A549 (cell line): ENCODE data around the gene ABCC2. TPM values are rescaled to one million over a fixed set of nuclear protein-coding genes. Genes with fewer than 3 reads are reported as not detected.
A peak's percentile ranks its signal among the peaks of the same experiment; 100 is the strongest.

Experiments used
- ATAC-seq, 2 experiments: fragments of 200-7000 bp in 1 of 2; fragments of >200 bp in 1 of 2; cut with Nextera tagmentation in 1 of 2; cut with Tn5 transposase in 1 of 2; 3 replicates each; pipeline versions ENCODE4 v1.8.0 to v1.9.1; 2018 to 2020; ENCODE audit warnings: mild to moderate bottlenecking in 1 of 2, moderate library complexity in 1 of 2
- CTCF ChIA-PET: fragments of 300-600 bp; sonication (Branson Sonifier 250); formaldehyde crosslinking; extraction: SDS; loops from one replicate; lab custom pipeline; 2021; ENCODE audit warnings: antibody characterized with exemption, inconsistent platforms; lab: Yijun Ruan, JAX
- POLR2A ChIA-PET: fragments of 350-600 bp; formaldehyde crosslinking; extraction: SDS; loops from one replicate; lab custom pipeline; 2021; ENCODE audit warnings: antibody characterized with exemption, inconsistent platforms; lab: Yijun Ruan, JAX
- DNase-seq, 2 experiments: peaks; one replicate each; pipeline versions ENCODE4 v3.0.0 to v3.0.0-alpha.2; 2011 to 2016; ENCODE audit warnings: low read depth in 1 of 2, low spot score in 1 of 2
- FAIRE-seq: peaks from 2 replicates; lab custom pipeline; 2011; peaks lifted over from hg19 to GRCh38; lab: Jason Lieb, UNC
- H3K27ac ChIP-seq, 2 experiments: fragments of >200 bp; sonication (Bioruptor Twin); formaldehyde crosslinking; 3 replicates each; pipeline ENCODE4 v1.5.1; 2016 to 2017
- H3K4me1 ChIP-seq: fragments of >200 bp; sonication (Bioruptor Twin); formaldehyde crosslinking; 3 replicates; pipeline ENCODE4 v1.6.1; 2016
- H3K4me2 ChIP-seq: fragments of >200 bp; sonication (Bioruptor Twin); formaldehyde crosslinking; 3 replicates; pipeline ENCODE4 v1.6.1; 2016
- H3K4me3 ChIP-seq: fragments of >200 bp; sonication (Bioruptor Twin); formaldehyde crosslinking; 3 replicates; pipeline ENCODE4 v1.5.1; 2016
- H3K9me3 ChIP-seq: fragments of >200 bp; sonication (Bioruptor Twin); formaldehyde crosslinking; 3 replicates; pipeline ENCODE4 v1.6.1; 2016
- CBX8 ChIP-seq: fragments of 200-600 bp; sonication (generic); IDR thresholded peaks from 2 replicates; pipeline ENCODE4 v1.6.1; 2016
- EHMT2 ChIP-seq: fragments of 200-600 bp; sonication (generic); IDR thresholded peaks from 2 replicates; pipeline ENCODE4 v1.6.1; 2016; ENCODE audit warnings: antibody characterized with exemption, low read depth, mild to moderate bottlenecking, moderate library complexity
- EP300 ChIP-seq, 2 experiments: fragments of >200 bp; sonication (Bioruptor Twin); formaldehyde crosslinking; IDR thresholded peaks; 2 replicates in 1 of 2; 3 replicates in 1 of 2; pipeline ENCODE4 v1.6.1; 2016 to 2017
- ESRRA ChIP-seq: fragments of 150-350 bp; IDR thresholded peaks from 2 replicates; pipeline ENCODE4 v1.6.1; 2014; ENCODE audit warnings: mild to moderate bottlenecking, low read length, borderline replicate concordance
- FOSL2 ChIP-seq, 2 experiments: fragments of 450-650 bp in 1 of 2; fragments of >200 bp in 1 of 2; sonication (Bioruptor Twin) in 1 of 2; formaldehyde crosslinking; IDR thresholded peaks; 2 replicates each; pipeline versions ENCODE4 v1.5.0 to v1.6.1; 2016 to 2020; ENCODE audit warnings: mild to moderate bottlenecking in 1 of 2, moderate library complexity in 1 of 2
- GATA3 ChIP-seq: IDR thresholded peaks from 2 replicates; pipeline ENCODE4 v1.6.1; 2012; ENCODE audit warnings: borderline replicate concordance
- HOXB13 ChIP-seq: fragments of 250-450 bp; sonication (Bioruptor Pico); IDR thresholded peaks from 2 replicates; pipeline ENCODE4 v1.5.0; 2020; ENCODE audit warnings: low read depth, mild to moderate bottlenecking, moderate library complexity
- JUN ChIP-seq, 2 experiments: fragments of >200 bp; sonication (Bioruptor Twin); formaldehyde crosslinking; IDR thresholded peaks; 2 replicates in 1 of 2; 3 replicates in 1 of 2; pipeline ENCODE4 v1.6.1; 2016 to 2017
- JUNB ChIP-seq: fragments of >200 bp; sonication (Bioruptor Twin); formaldehyde crosslinking; IDR thresholded peaks from 2 replicates; pipeline ENCODE4 v1.6.1; 2016
- KDM5A ChIP-seq: fragments of 200-600 bp; sonication (generic); IDR thresholded peaks from 2 replicates; pipeline ENCODE4 v1.6.1; 2016; ENCODE audit warnings: antibody characterized with exemption, mild to moderate bottlenecking
- MAFK ChIP-seq: fragments of 450-650 bp; IDR thresholded peaks from 2 replicates; pipeline ENCODE4 v1.6.1; 2014; ENCODE audit not compliant: partially characterized antibody
- MAZ ChIP-seq: fragments of 150-350 bp; IDR thresholded peaks from 2 replicates; pipeline ENCODE4 v1.6.1; 2014; ENCODE audit warnings: antibody characterized with exemption, low read depth, low read length, borderline replicate concordance
- POLR2A ChIP-seq: IDR thresholded peaks from 2 replicates; pipeline ENCODE4 v1.6.1; 2012; ENCODE audit warnings: mild to moderate bottlenecking, low read length
- POLR2AphosphoS2 ChIP-seq: conservative IDR thresholded peaks from 2 replicates; pipeline ENCODE4 v1.6.1; 2012; ENCODE audit warnings: low read length, improper control_type of control experiment, inconsistent platforms
- RAD21 ChIP-seq, 2 experiments: fragments of >200 bp in 1 of 2; sonication (Bioruptor Twin) in 1 of 2; formaldehyde crosslinking in 1 of 2; IDR thresholded peaks in 1 of 2; conservative IDR thresholded peaks in 1 of 2; 2 replicates in 1 of 2; 3 replicates in 1 of 2; pipeline ENCODE4 v1.6.1; 2012 to 2018; ENCODE audit warnings: inconsistent platforms in 1 of 2
- RFX5 ChIP-seq: fragments of 450-650 bp; IDR thresholded peaks from 2 replicates; pipeline ENCODE4 v1.7.1; 2014; ENCODE audit warnings: antibody characterized with exemption, mild to moderate bottlenecking, moderate library complexity
- SMC3 ChIP-seq: fragments of >200 bp; sonication (Bioruptor Twin); formaldehyde crosslinking; IDR thresholded peaks from 3 replicates; pipeline ENCODE4 v1.6.1; 2018; ENCODE audit warnings: inconsistent platforms
- TFCP2L1 ChIP-seq: fragments of 250-450 bp; sonication (Bioruptor Pico); IDR thresholded peaks from 2 replicates; pipeline ENCODE4 v1.5.0; 2021; ENCODE audit warnings: mild to moderate bottlenecking
- ZC3H11A ChIP-seq: fragments of 450-650 bp; IDR thresholded peaks from 2 replicates; pipeline ENCODE4 v1.6.1; 2014; ENCODE audit warnings: antibody characterized with exemption, mild to moderate bottlenecking
- ZFP36 ChIP-seq: fragments of 450-650 bp; IDR thresholded peaks from 2 replicates; pipeline ENCODE4 v1.6.1; 2014; ENCODE audit warnings: borderline replicate concordance; ENCODE audit not compliant: partially characterized antibody
- whole genome bisulfite sequencing: methylation state at CpG from one replicate; pipeline ENCODE4 v1.1.6; 2017; ENCODE audit errors: missing lambda C conversion rate; 5-methylcytosine and 5-hydroxymethylcytosine counted together
- polyA plus RNA-seq, 4 experiments: library from polyadenylated mRNA; depleted of rRNA in 3 of 4; stranded (reverse); fragments of >200 nt; fragmentation: RNase III in 1 of 4; extraction: RNeasy Plus Mini Kit Qiagen cat#74134 plus additional on column Dnase treatment in 1 of 4; gene quantifications; 2 replicates in 3 of 4; 3 replicates in 1 of 4; pipeline ENCODE4 v1.2.3, GENCODE V29; 2011 to 2017
- TF ChIP-seq, protein P1 (sequence below): fragments of >200 bp; sonication (Bioruptor Twin); formaldehyde crosslinking; IDR thresholded peaks from 3 replicates; pipeline ENCODE4 v1.5.1; 2016
- TF ChIP-seq, protein P2 (sequence below): fragments of >200 bp; sonication (Bioruptor Twin); formaldehyde crosslinking; IDR thresholded peaks from 2 replicates; pipeline ENCODE4 v1.6.1; 2016
- TF ChIP-seq, protein P3 (sequence below): fragments of 450-650 bp; IDR thresholded peaks from 2 replicates; pipeline ENCODE4 v1.6.1; 2014; ENCODE audit warnings: antibody characterized with exemption

ABCC2 gene
- polyA plus RNA-seq, 2 of the 4 experiments (the other 2 are of a cell fraction), result 192 to 369 TPM

DNA sequence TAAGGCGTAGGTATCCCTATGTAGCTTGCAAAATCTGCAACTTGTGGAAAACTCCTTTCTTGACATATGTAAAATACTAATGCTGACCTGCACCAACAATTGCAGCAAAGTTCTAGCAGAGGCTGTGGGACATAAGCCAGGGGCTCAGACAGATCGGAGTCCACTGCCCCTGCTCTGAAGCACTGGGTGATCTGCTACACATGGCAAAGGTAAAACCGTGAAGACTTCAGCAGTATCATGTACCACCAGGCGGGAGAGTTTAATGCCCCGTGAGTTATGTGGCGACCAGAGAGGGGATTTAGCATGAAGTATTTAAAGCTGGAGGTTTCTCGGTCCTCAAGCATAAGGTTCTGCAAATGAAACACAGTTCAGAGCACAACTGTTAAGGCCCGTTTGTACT, 76.4 kb downstream of the ABCC2 start:
- no peak for FAIRE-seq
- WGBS, result 82% methylated on average over 8 of the region's 8 CpGs
- CTCF ChIA-PET, result interaction anchor here (0.8 to 12.5 kb wide), 19 partner anchors 8 to 623 kb away, joined by 3 to 139 read pairs (median 4); partner anchors contain the start of genes CHUK and DNMBP

DNA sequence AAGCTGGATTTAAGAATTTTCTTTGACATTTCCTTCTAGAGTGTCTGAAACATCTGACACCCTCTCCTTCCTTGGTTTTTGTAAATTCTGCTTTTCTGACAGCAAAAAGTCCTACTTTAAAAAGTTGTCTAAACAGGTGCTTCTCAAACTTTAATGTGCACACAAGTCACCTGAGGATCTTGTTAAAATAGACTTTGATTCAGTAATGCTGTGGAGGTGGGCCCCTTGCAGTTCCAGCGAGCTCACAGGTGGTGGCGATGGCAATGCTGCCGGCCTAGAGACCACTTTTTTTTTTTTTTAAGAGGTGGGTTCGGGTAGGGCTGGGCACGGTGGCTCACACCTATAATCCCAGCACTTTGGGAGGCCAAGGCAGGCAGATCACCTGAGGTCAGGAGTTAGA, 77.1 kb downstream of the ABCC2 start:
- Histone ChIP-seq H3K4me3 (no peak overlapping the region), H3K9me3 (no peaks in the 10 kb centered on the region), H3K4me2 (no peak overlapping the region), H3K27ac (no peak overlapping the region), H3K4me1 (no peaks in the 10 kb centered on the region)
- TF ChIP-seq MAZ (no peak), RFX5 (no peak), SMC3 (peak; percentile 70), RAD21 (conservative IDR thresholded peaks at IDR 0.05 in 1 of 2, IDR thresholded peaks at IDR 0.05 in 1 of 2) (peak; percentile 57 to 67)
- TF ChIP-seq, protein P1, sequence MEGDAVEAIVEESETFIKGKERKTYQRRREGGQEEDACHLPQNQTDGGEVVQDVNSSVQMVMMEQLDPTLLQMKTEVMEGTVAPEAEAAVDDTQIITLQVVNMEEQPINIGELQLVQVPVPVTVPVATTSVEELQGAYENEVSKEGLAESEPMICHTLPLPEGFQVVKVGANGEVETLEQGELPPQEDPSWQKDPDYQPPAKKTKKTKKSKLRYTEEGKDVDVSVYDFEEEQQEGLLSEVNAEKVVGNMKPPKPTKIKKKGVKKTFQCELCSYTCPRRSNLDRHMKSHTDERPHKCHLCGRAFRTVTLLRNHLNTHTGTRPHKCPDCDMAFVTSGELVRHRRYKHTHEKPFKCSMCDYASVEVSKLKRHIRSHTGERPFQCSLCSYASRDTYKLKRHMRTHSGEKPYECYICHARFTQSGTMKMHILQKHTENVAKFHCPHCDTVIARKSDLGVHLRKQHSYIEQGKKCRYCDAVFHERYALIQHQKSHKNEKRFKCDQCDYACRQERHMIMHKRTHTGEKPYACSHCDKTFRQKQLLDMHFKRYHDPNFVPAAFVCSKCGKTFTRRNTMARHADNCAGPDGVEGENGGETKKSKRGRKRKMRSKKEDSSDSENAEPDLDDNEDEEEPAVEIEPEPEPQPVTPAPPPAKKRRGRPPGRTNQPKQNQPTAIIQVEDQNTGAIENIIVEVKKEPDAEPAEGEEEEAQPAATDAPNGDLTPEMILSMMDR, result peak; percentile 46; the same call in 2 of the 3 replicates
- 23% methylated on average over 5 of the region's 5 CpGs for WGBS
- ChIA-PET POLR2A (interaction anchor here (0.6 to 1.0 kb wide), 3 partner anchors 71 to 187 kb away, joined by 3 to 4 read pairs (median 3); no protein-coding TSS in a partner anchor), CTCF (interaction anchor here (0.6 to 12.5 kb wide), 21 partner anchors 8 to 370 kb away, joined by 3 to 139 read pairs (median 4); partner anchors contain the start of genes CHUK and DNMBP)
- ATAC-seq (peak; percentile 44 to 57; a peak in 3 of 6 replicates), FAIRE-seq (no peak), DNase-seq (peak in 1 of 2 experiments; percentile 57)

More for the DNA sequence above, 76.4 kb downstream of the ABCC2 start:
- no peak overlapping the region for H3K27ac ChIP-seq
- no peak overlapping the region for H3K4me3 ChIP-seq
- peaks cover 4% of the 10 kb centered on the region; the same call in 1 of the 3 replicates for H3K4me1 ChIP-seq
- no peak for DNase-seq
- TF ChIP-seq FOSL2 (IDR thresholded peaks at IDR 0.05) (no peak), FOSL2 (CRISPR knock-in tag; IDR thresholded peaks at IDR 0.05) (no peak), KDM5A (no peak), HOXB13 (no peak), EHMT2 (no peak), ZC3H11A (no peak), GATA3 (no peak), MAFK (no peak), JUN (IDR thresholded peaks at IDR 0.05) (no peak), JUNB (no peak)
- TF ChIP-seq, protein P2, sequence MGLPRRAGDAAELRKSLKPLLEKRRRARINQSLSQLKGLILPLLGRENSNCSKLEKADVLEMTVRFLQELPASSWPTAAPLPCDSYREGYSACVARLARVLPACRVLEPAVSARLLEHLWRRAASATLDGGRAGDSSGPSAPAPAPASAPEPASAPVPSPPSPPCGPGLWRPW, result no peak
- TF ChIP-seq, protein P3, sequence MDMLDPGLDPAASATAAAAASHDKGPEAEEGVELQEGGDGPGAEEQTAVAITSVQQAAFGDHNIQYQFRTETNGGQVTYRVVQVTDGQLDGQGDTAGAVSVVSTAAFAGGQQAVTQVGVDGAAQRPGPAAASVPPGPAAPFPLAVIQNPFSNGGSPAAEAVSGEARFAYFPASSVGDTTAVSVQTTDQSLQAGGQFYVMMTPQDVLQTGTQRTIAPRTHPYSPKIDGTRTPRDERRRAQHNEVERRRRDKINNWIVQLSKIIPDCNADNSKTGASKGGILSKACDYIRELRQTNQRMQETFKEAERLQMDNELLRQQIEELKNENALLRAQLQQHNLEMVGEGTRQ, result no peak
- ATAC-seq, result peak; percentile 1 to 22; a peak in 4 of 6 replicates
- POLR2A ChIA-PET, result interaction anchor here (0.8 kb wide), 1 partner anchor 106 kb away, joined by 4 read pairs; no protein-coding TSS in a partner anchor
- H3K9me3 ChIP-seq, result no peaks in the 10 kb centered on the region
- no peak overlapping the region for H3K4me2 ChIP-seq

DNA sequence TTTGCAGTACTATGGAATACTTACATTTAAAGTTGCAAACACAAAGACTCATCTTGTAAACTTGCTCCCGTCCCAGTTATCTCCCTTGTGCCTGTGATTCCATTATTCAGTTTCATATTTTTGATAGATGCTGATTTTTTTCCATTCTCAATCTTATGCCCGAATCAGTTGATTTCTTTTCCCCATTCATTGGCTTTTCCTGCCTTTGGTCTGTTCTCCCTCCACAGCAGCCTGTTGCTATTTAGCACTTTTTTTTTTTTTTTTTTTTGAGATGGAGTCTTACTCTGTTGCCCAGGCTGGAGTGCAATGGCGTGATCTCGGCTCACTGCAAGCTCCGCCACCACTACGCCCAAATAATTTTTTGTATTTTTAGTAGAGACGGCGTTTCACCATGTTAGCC, 78.0 kb downstream of the ABCC2 start:
- H3K4me1 ChIP-seq, result no peaks in the 10 kb centered on the region
- WGBS, result 90% methylated on average over 6 of the region's 8 CpGs
- no peak overlapping the region for H3K27ac ChIP-seq
- CTCF ChIA-PET, result interaction anchor here (0.6 to 12.5 kb wide), 12 partner anchors 9 to 443 kb away, joined by 3 to 139 read pairs (median 6); no protein-coding TSS in a partner anchor
- FAIRE-seq, result no peak
- no peak overlapping the region for H3K4me3 ChIP-seq
- no peak overlapping the region for H3K4me2 ChIP-seq
- H3K9me3 ChIP-seq, result 0 out of 3 replicates have a peak, but pooled peaks cover 6% of the 10 kb centered on the region
- no peak for TF ChIP-seq EHMT2
- no peak for TF ChIP-seq MAFK
- TF ChIP-seq TFCP2L1 (CRISPR knock-in tag), result no peak
- no peak for TF ChIP-seq GATA3
- TF ChIP-seq POLR2AphosphoS2, result no peak
- TF ChIP-seq ESRRA, result no peak
- no peak for TF ChIP-seq ZFP36
- no peak for TF ChIP-seq EP300 (IDR thresholded peaks at IDR 0.05)
- TF ChIP-seq, protein P2, result no peak
- TF ChIP-seq KDM5A, result no peak
- no peak for TF ChIP-seq POLR2A
- TF ChIP-seq CBX8, result no peak
- TF ChIP-seq, protein P3, result no peak
- TF ChIP-seq, all 56 proteins: peak for 0
- ATAC-seq (no peak), DNase-seq (no peak)
- POLR2A ChIA-PET, result no interaction called here
